K562 (cell line): ENCODE results near the gene FMO3. TPM values are rescaled to one million over a fixed set of nuclear protein-coding genes. Genes with fewer than 3 reads are reported as not detected.

Experiments
- ATAC-seq: fragments of 200-7000 bp; cut with Tn5 transposase; 3 replicates; pipeline ENCODE4 v1.9.1; 2020; ENCODE audit warnings: moderate library complexity
- BruUV-seq: library from RNA; stranded (reverse); fragments of 400-500 nt; replicated peaks from 2 replicates; lab custom pipeline; 2021; lab: Mats Ljungman, UMichigan
- CTCF ChIA-PET: fragments of 300-600 bp; formaldehyde crosslinking; extraction: SDS; loops from one replicate; lab custom pipeline; 2021; ENCODE audit warnings: low intra/inter-chr PET ratio; lab: Yijun Ruan, JAX
- POLR2A ChIA-PET: fragments of 300-600, 350-650 bp; sonication (Branson Sonifier 250); formaldehyde crosslinking; extraction: SDS; loops from one replicate; lab custom pipeline; 2021; ENCODE audit warnings: antibody characterized with exemption, inconsistent platforms; lab: Yijun Ruan, JAX
- DNase-seq, 4 experiments: peaks; one replicate each; pipeline versions ENCODE4 v3.0.0 to v3.0.0-alpha.2; 2011 to 2018; ENCODE audit warnings: low spot score in 3 of 4, mixed read lengths in 3 of 4; ENCODE audit errors: extremely low read depth in 1 of 4
- FAIRE-seq: peaks from 2 replicates; lab custom pipeline; 2011; peaks lifted over from hg19 to GRCh38; lab: Jason Lieb, UNC
- H2AFZ ChIP-seq: 2 replicates; pipeline ENCODE4 v1.6.0; 2011; ENCODE audit warnings: low read depth, low read length, control low read depth, inconsistent platforms
- H3K27ac ChIP-seq: fragments of 200-600 bp; 3 replicates; pipeline ENCODE4 v1.8.0; 2011; ENCODE audit warnings: low read depth, mild to moderate bottlenecking, control low read depth, inconsistent platforms, low read length, moderate library complexity, mixed read lengths; ENCODE audit errors: extremely low read depth
- H3K27me3 ChIP-seq, 2 experiments: fragments of 300-600 bp in 1 of 2; 2 replicates in 1 of 2; 3 replicates in 1 of 2; pipeline versions ENCODE4 v1.6.0 to v1.8.0; 2011; ENCODE audit warnings: inconsistent platforms in 2 of 2, low read length in 2 of 2, mild to moderate bottlenecking in 1 of 2, mixed read lengths in 1 of 2, moderate library complexity in 1 of 2; ENCODE audit not compliant: control insufficient read depth in 2 of 2, insufficient read depth in 2 of 2
- H3K36me3 ChIP-seq: fragments of 300-600 bp; 3 replicates; pipeline ENCODE4 v1.8.0; 2011; ENCODE audit warnings: mild to moderate bottlenecking, low read length, inconsistent platforms; ENCODE audit not compliant: control insufficient read depth, insufficient read depth
- H3K4me1 ChIP-seq, 2 experiments: fragments of 200-600 bp in 1 of 2; replicated peaks in 1 of 2; 2 replicates in 1 of 2; 3 replicates in 1 of 2; pipeline versions ENCODE4 v1.5.1 to v1.8.0; 2011; ENCODE audit warnings: inconsistent platforms in 2 of 2, low read length in 2 of 2, mild to moderate bottlenecking in 1 of 2, mixed read lengths in 1 of 2, moderate library complexity in 1 of 2; ENCODE audit not compliant: control insufficient read depth in 2 of 2, insufficient read depth in 2 of 2
- H3K4me2 ChIP-seq: 2 replicates; pipeline ENCODE4 v1.6.1; 2011; ENCODE audit warnings: low read length, control low read depth, inconsistent platforms, mixed read lengths; ENCODE audit not compliant: insufficient read depth
- H3K4me3 ChIP-seq: fragments of 200-600 bp; sonication (generic), shearing (Covaris generic); 2 replicates; pipeline ENCODE4 v1.5.1; 2016; ENCODE audit warnings: control low read depth, inconsistent platforms
- H3K79me2 ChIP-seq: fragments of 200-600 bp; 3 replicates; pipeline ENCODE4 v1.8.0; 2011; ENCODE audit warnings: low read length, inconsistent platforms; ENCODE audit not compliant: control insufficient read depth, insufficient read depth
- H3K9ac ChIP-seq, 2 experiments: 2 replicates each; pipeline versions ENCODE4 v1.6.0 to v1.6.1; 2011; ENCODE audit warnings: low read depth in 2 of 2, low read length in 2 of 2, control low read depth in 1 of 2, inconsistent platforms in 1 of 2, mild to moderate bottlenecking in 1 of 2, mixed read lengths in 1 of 2; ENCODE audit not compliant: insufficient read depth in 1 of 2
- H3K9me1 ChIP-seq: one replicate; pipeline ENCODE4 v1.6.0; 2011; ENCODE audit warnings: inconsistent platforms, mild to moderate bottlenecking, low read length, moderate library complexity; ENCODE audit not compliant: control insufficient read depth, insufficient read depth
- H3K9me3 ChIP-seq: replicated peaks from 2 replicates; pipeline ENCODE4 v1.5.1; 2011; ENCODE audit warnings: low read depth, low read length, inconsistent platforms; ENCODE audit not compliant: control insufficient read depth, insufficient read depth
- H4K20me1 ChIP-seq: replicated peaks from 2 replicates; pipeline ENCODE4 v1.6.1; 2011; ENCODE audit warnings: low read length, inconsistent platforms, mixed read lengths; ENCODE audit not compliant: control insufficient read depth, insufficient read depth
- ATF4 ChIP-seq: fragments of 450-650 bp; formaldehyde crosslinking; IDR thresholded peaks from 2 replicates; pipeline ENCODE4 v1.4.0; 2022; ENCODE audit warnings: mild to moderate bottlenecking, moderate library complexity
- HEY1 ChIP-seq: fragments of 250-450 bp; sonication (Bioruptor Pico); IDR thresholded peaks from 2 replicates; pipeline ENCODE4 v1.5.0; 2020; ENCODE audit warnings: mild to moderate bottlenecking, moderate library complexity, borderline replicate concordance
- ILF3 ChIP-seq: fragments of 450-650 bp; IDR thresholded peaks from 2 replicates; pipeline ENCODE4 v1.6.1; 2018; ENCODE audit warnings: antibody characterized with exemption, mild to moderate bottlenecking, moderate library complexity, borderline replicate concordance
- IRF2 ChIP-seq: sonication (generic); formaldehyde crosslinking; IDR thresholded peaks from 2 replicates; pipeline ENCODE4 v1.8.1; 2022; ENCODE audit warnings: mild to moderate bottlenecking, missing genetic modification reagents
- IRF9 ChIP-seq: fragments of 450-650 bp; IDR thresholded peaks from 2 replicates; pipeline ENCODE4 v1.6.1; 2016; ENCODE audit warnings: missing biosample characterization, missing genetic modification characterization
- KLF10 ChIP-seq: fragments of 250-450 bp; sonication (Bioruptor Pico); IDR thresholded peaks from 2 replicates; pipeline ENCODE4 v1.6.1; 2021; ENCODE audit warnings: matching md5 sums
- NCOA1 ChIP-seq: fragments of 450-650 bp; IDR thresholded peaks from 2 replicates; pipeline ENCODE4 v1.6.1; 2016; ENCODE audit warnings: low read depth
- SMARCE1 ChIP-seq: fragments of 450-650 bp; IDR thresholded peaks from 2 replicates; pipeline ENCODE4 v1.7.1; 2016; ENCODE audit warnings: mild to moderate bottlenecking
- SMC3 ChIP-seq: conservative IDR thresholded peaks from 2 replicates; pipeline ENCODE4 v1.6.1; 2011; ENCODE audit warnings: low read depth, low read length, improper control_type of control experiment; ENCODE audit not compliant: insufficient read depth
- TCFL5 ChIP-seq: fragments of 250-450 bp; sonication (Bioruptor Pico); conservative IDR thresholded peaks from 2 replicates; pipeline ENCODE4 v1.6.1; 2021; ENCODE audit warnings: mild to moderate bottlenecking, moderate library complexity, matching md5 sums
- TRIM28 ChIP-seq: fragments of 450-650 bp; IDR thresholded peaks from 2 replicates; pipeline ENCODE4 v1.6.1; 2017
- TSC22D4 ChIP-seq: fragments of 450-650 bp; IDR thresholded peaks from 2 replicates; pipeline ENCODE4 v1.6.1; 2016; ENCODE audit warnings: missing genetic modification characterization, missing biosample characterization, control low read depth
- ZBTB17 ChIP-seq: fragments of 450-650 bp; formaldehyde crosslinking; IDR thresholded peaks from 2 replicates; pipeline ENCODE4 v1.4.0; 2020; ENCODE audit warnings: mild to moderate bottlenecking
- ZNF133 ChIP-seq: fragments of 250-450 bp; sonication (Bioruptor Pico); IDR thresholded peaks from 2 replicates; pipeline ENCODE4 v1.4.0; 2020; ENCODE audit warnings: mild to moderate bottlenecking
- ZNF146 ChIP-seq: IDR thresholded peaks from one replicate; pipeline ENCODE4 v1.6.1; 2018; ENCODE audit warnings: missing compliant biosample characterization; ENCODE audit not compliant: unreplicated experiment
- ZSCAN29 ChIP-seq: fragments of 450-650 bp; IDR thresholded peaks from 2 replicates; pipeline ENCODE4 v1.6.1; 2017
- WGBS: fragments of 100-300 bp; shearing (Covaris generic); methylation state at CpG from one replicate; pipeline ENCODE4 v1.1.6; 2016; ENCODE audit warnings: low coverage, mixed read lengths; ENCODE audit not compliant: insufficient coverage; ENCODE audit errors: missing lambda C conversion rate; 5-methylcytosine and 5-hydroxymethylcytosine counted together
- in situ Hi-C: fragments of 300-500 bp; cut with MboI; formaldehyde crosslinking; loops from 4 replicates; pipeline ENCODE4 v1.15.0; 2018; ENCODE audit warnings: inconsistent platforms, mixed read lengths
- intact Hi-C: fragments of 100-400 bp; cut with micrococcal nuclease; formaldehyde crosslinking; loops from 2 replicates; pipeline ENCODE4 v1.14.2; 2022
- polyA plus RNA-seq, 8 experiments: library from polyadenylated mRNA; depleted of rRNA in 4 of 8; stranded (reverse) in 5 of 8; unstranded in 3 of 8; fragments of >200 nt; fragmentation: Nextera tagmentation in 2 of 8; fragmentation: Illumina TruSeq in 1 of 8; extraction: Ambion mirVana in 2 of 8; extraction: Trizol in 1 of 8; gene quantifications; 2 replicates each; pipeline versions ENCODE4 v1.2.1 to v1.2.3, GENCODE V29; 2011 to 2014; ENCODE audit warnings: inconsistent platforms in 1 of 8, missing spikeins in 1 of 8
- total RNA-seq, 7 experiments: library from RNA; depleted of rRNA in 6 of 7; stranded (reverse); fragments of >200 nt in 6 of 7; fragmentation: Illumina TruSeq in 2 of 7; extraction: Trizol in 2 of 7; gene quantifications; 2 replicates each; pipeline versions ENCODE4 v1.2.1 to v1.2.3, GENCODE V29; 2011 to 2021; ENCODE audit warnings: low replicate concordance in 1 of 7

FMO3 gene
- total and polyA plus RNA-seq, 9 of the 15 experiments (the other 6 are each of a cell fraction or from before 2014, with no cell fraction given): not detected

- ChIA-PET CTCF (no interaction called here), POLR2A (interaction anchor here (0.7 kb wide), 1 partner anchor 320 kb away, joined by 3 read pairs; no protein-coding TSS in a partner anchor)
- BruUV-seq: no TSS peak
- H3K9me1 ChIP-seq: no peaks in the 10 kb centered on the region
- H4K20me1 ChIP-seq: no peaks in the 10 kb centered on the region
- H3K27me3 ChIP-seq: no peaks in the 10 kb centered on the region
- in situ Hi-C loops: no loop called here
- H2AFZ ChIP-seq: no peak overlapping the region
- H3K36me3 ChIP-seq: no peaks in the 10 kb centered on the region
- H3K27ac ChIP-seq: no peak overlapping the region
- no peaks in the 10 kb centered on the region for H3K9me3 ChIP-seq
- intact Hi-C loops: no loop called here
- H3K9ac ChIP-seq: no peak overlapping the region
- no peaks in the 10 kb centered on the region for H3K79me2 ChIP-seq
- H3K4me3 ChIP-seq: no peak overlapping the region
- ATAC-seq: no peak
- TF ChIP-seq TRIM28 (no peak), HEY1 (CRISPR knock-in tag) (no peak), KLF10 (CRISPR knock-in tag) (no peak), SMC3 (no peak), ATF4 (CRISPR knock-in tag) (no peak), TSC22D4 (tag) (no peak), IRF9 (tag) (no peak), TCFL5 (CRISPR knock-in tag) (no peak), ZNF133 (no peak), ILF3 (no peak), IRF2 (CRISPR knock-in tag) (no peak), ZBTB17 (CRISPR knock-in tag) (no peak), ZNF146 (CRISPR knock-in tag) (no peak), ZSCAN29 (no peak), NCOA1 (no peak), SMARCE1 (no peak)
- H3K4me2 ChIP-seq: no peak overlapping the region
- no peak for FAIRE-seq
- no peak for DNase-seq
- no peaks in the 10 kb centered on the region for H3K4me1 ChIP-seq
- WGBS: 0% methylated on average over 7 of the region's 7 CpGs
Measured at GRCh38 chr1:171110621-171111326, 20.1 kb downstream of the FMO3 start.
